Mucosa of descending colon (tissue), 3 donors: Measurements from ENCODE around the gene F9. TPM values are rescaled to one million over a fixed set of nuclear protein-coding genes. Genes with fewer than 3 reads are reported as not detected.
"Not testable (repeated sequence)": the region's sequence is repeated elsewhere in the genome, so short reads cannot be mapped to it uniquely, and the experiment has no call there.

Experiments used
- ATAC-seq: fragments of 200-7000 bp; cut with Tn5 transposase; one replicate; pipeline ENCODE4 v1.9.1; 2020; ENCODE audit warnings: mild to moderate bottlenecking, moderate library complexity
- DNase-seq, 3 donors: peaks; one replicate each; pipeline ENCODE4 v3.0.0-alpha.2; 2020
- H3K36me3 ChIP-seq: fragments of 200-600 bp; one replicate; pipeline ENCODE4 v1.8.0; 2021; ENCODE audit warnings: low read depth, mild to moderate bottlenecking
- H3K4me1 ChIP-seq: fragments of 200-600 bp; one replicate; pipeline ENCODE4 v1.8.0; 2021; ENCODE audit warnings: low read depth, mild to moderate bottlenecking
- H3K4me3 ChIP-seq: fragments of 200-600 bp; one replicate; pipeline ENCODE4 v1.8.0; 2021; ENCODE audit warnings: mild to moderate bottlenecking
- H3K9me3 ChIP-seq: fragments of 200-600 bp; one replicate; pipeline ENCODE4 v1.8.0; 2021; ENCODE audit warnings: mild to moderate bottlenecking
- intact Hi-C, 2 donors: fragments of 100-400 bp; cut with DNase I in 1 of 2; cut with micrococcal nuclease in 1 of 2; formaldehyde crosslinking; loops; one replicate each; pipeline versions ENCODE4 v1.11.0 to v1.11.1; 2022; cut with DNase I, micrococcal nuclease
- total RNA-seq, 3 donors: library from RNA; stranded (reverse); fragmentation: NEBNext Ultra II Directional in 2 of 3; extraction: Animal tissue kit (Norgen Biotek cat#: 25700) in 2 of 3; gene quantifications; one replicate each; pipeline versions ENCODE4 v1.2.1 to v1.2.4, GENCODE V29; 2021 to 2023
- TF ChIP-seq, protein P1 (sequence below): fragments of 200-600 bp; IDR thresholded peaks from one replicate; pipeline ENCODE4 v1.8.0; 2022; ENCODE audit warnings: antibody characterized with exemption, mild to moderate bottlenecking
- donor health status: DM: no; HTN: no; CAD: no; lungs with moderate emphysema.
- donor health status: DM: no; HTN: no; CAD: no.
- donor health status: DM: no; HTN: yes; CAD: no.

Gene F9
- total RNA-seq, 3 donors from 2014 or later, result not detected

- Histone ChIP-seq H3K9me3 (no peaks in the 10 kb centered on the region), H3K4me1 (no peaks in the 10 kb centered on the region), H3K4me3 (no peak overlapping the region), H3K36me3 (no peaks in the 10 kb centered on the region)
- TF ChIP-seq, protein P1, sequence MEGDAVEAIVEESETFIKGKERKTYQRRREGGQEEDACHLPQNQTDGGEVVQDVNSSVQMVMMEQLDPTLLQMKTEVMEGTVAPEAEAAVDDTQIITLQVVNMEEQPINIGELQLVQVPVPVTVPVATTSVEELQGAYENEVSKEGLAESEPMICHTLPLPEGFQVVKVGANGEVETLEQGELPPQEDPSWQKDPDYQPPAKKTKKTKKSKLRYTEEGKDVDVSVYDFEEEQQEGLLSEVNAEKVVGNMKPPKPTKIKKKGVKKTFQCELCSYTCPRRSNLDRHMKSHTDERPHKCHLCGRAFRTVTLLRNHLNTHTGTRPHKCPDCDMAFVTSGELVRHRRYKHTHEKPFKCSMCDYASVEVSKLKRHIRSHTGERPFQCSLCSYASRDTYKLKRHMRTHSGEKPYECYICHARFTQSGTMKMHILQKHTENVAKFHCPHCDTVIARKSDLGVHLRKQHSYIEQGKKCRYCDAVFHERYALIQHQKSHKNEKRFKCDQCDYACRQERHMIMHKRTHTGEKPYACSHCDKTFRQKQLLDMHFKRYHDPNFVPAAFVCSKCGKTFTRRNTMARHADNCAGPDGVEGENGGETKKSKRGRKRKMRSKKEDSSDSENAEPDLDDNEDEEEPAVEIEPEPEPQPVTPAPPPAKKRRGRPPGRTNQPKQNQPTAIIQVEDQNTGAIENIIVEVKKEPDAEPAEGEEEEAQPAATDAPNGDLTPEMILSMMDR, result no peak
- intact Hi-C loops, result no loop called here
- ATAC-seq (no peak), DNase-seq (no peak)
Observed at GRCh38 chrX:139518475-139518874, 12.1 kb upstream of the F9 start.

DNA sequence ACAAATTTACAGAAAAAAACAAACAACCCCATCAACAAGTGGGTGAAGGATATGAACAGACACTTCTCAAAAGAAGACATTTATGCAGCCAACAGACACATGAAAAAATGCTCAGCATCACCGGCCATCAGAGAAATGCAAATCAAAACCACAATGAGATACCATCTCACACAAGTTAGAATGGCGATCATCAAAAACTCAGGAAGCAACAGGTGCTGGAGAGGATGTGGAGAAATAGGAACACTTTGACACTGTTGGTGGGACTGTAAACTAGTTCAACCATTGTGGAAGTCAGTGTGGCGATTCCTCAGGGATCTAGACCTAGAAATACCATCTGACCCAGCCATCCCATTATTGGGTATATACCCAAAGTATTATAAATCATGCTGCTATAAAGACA, 1.7 kb upstream of the F9 start:
- intact Hi-C loops, H3K4me1 ChIP-seq, H3K4me3 ChIP-seq, H3K36me3 ChIP-seq, DNase-seq, ATAC-seq, H3K9me3 ChIP-seq: not testable (repeated sequence)

GRCh38 chrX:139532834-139533233, 2.3 kb downstream of the F9 start:
- ATAC-seq (no peak), DNase-seq (no peak)
- no peak overlapping the region for H3K4me3 ChIP-seq
- no peaks in the 10 kb centered on the region for H3K4me1 ChIP-seq
- TF ChIP-seq, protein P1, result no peak
- intact Hi-C loops, result no loop called here
- H3K9me3 ChIP-seq, result no peaks in the 10 kb centered on the region
- H3K36me3 ChIP-seq, result no peaks in the 10 kb centered on the region

- intact Hi-C loops, result no loop called here
- no peak overlapping the region for H3K4me3 ChIP-seq
- no peaks in the 10 kb centered on the region for H3K9me3 ChIP-seq
- TF ChIP-seq, protein P1, result no peak
- DNase-seq, result no peak
- no peaks in the 10 kb centered on the region for H3K36me3 ChIP-seq
- ATAC-seq, result no peak
- no peaks in the 10 kb centered on the region for H3K4me1 ChIP-seq
Observed at GRCh38 chrX:139533444-139533843, 2.9 kb downstream of the F9 start.

DNA sequence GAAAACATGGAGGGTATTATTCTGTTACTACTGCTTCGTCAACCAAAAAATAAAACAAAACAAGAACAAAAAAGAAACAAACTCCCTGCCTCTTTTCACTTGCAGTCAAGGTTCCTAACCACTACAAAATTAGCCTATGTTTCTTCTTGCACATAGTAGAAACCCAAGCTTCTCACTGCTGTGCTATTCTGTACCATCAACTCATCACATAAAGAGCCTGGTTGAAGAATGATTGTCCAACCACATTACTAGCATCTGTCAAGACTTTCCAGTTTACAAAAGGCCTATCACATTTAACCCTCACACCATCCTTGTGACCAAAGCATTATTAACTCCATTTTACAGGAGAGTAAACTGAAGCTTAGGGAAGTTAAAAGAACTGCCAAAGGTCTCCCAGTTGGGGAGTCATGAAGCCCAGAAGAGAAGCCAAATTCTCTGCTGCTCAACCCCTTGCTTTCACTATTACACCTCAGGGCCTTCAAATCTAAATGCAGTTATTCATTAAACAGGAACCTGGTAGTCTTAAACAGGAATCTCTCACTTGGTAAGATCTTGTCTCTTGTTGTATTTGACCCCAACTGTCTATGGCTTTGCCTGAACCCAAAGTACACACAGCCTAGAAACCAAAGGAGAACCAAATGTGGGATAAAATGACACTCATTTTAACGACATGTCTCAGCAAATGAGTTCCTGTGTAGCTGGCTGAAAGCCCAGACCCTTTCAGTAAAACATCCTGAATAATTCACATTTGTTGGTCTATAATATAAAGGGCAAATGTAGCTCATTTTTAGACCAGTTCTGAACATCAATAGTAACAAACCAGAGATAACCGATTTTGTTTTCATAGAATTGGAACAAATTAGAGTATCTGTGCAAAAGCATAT, 8.6 kb downstream of the F9 start:
- intact Hi-C loops, result no loop called here
- no peaks in the 10 kb centered on the region for H3K36me3 ChIP-seq
- no peaks in the 10 kb centered on the region for H3K9me3 ChIP-seq
- no peak for DNase-seq
- H3K4me1 ChIP-seq, result no peaks in the 10 kb centered on the region
- TF ChIP-seq, protein P1, result no peak
- no peak for ATAC-seq
- no peak overlapping the region for H3K4me3 ChIP-seq

GRCh38 chrX:139542652-139543051, 12.1 kb downstream of the F9 start:
- TF ChIP-seq, protein P1, result no peak
- Histone ChIP-seq H3K4me1 (no peaks in the 10 kb centered on the region), H3K36me3 (no peaks in the 10 kb centered on the region), H3K9me3 (no peaks in the 10 kb centered on the region), H3K4me3 (no peak overlapping the region)
- ATAC-seq (no peak), DNase-seq (no peak)
- intact Hi-C loops, result no loop called here
